Colonic mucosa (tissue), 4 donors: Measurements from ENCODE around the gene TMEM175. TPM values are rescaled to one million over a fixed set of nuclear protein-coding genes. Genes with fewer than 3 reads are reported as not detected.
A peak's percentile ranks its signal among the peaks of the same experiment; 100 is the strongest.

ENCODE experiments used
- DNase-seq: peaks from one replicate; pipeline ENCODE4 v3.0.0-alpha.2; 2020
- H3K27ac ChIP-seq: fragments of 200-600 bp; one replicate; pipeline ENCODE4 v1.8.0; 2021
- H3K27me3 ChIP-seq: fragments of 200-600 bp; one replicate; pipeline ENCODE4 v1.8.0; 2021
- H3K36me3 ChIP-seq: fragments of 200-600 bp; one replicate; pipeline ENCODE4 v1.8.0; 2021
- H3K4me1 ChIP-seq: fragments of 200-600 bp; one replicate; pipeline ENCODE4 v1.8.0; 2021; ENCODE audit warnings: mild to moderate bottlenecking
- H3K4me3 ChIP-seq: fragments of 200-600 bp; one replicate; pipeline ENCODE4 v1.8.0; 2021
- H3K9ac ChIP-seq, 2 donors: one replicate each; pipeline ENCODE4 v1.7.0; 2013; ENCODE audit warnings: control low read depth in 2 of 2, low read depth in 2 of 2, low read length in 2 of 2
- H3K9me3 ChIP-seq: fragments of 200-600 bp; one replicate; pipeline ENCODE4 v1.8.0; 2021
- CTCF ChIP-seq: fragments of 200-600 bp; IDR thresholded peaks from one replicate; pipeline ENCODE4 v1.8.0; 2022; ENCODE audit warnings: antibody characterized with exemption, mild to moderate bottlenecking
- intact Hi-C: fragments of 100-400 bp; cut with DNase I; formaldehyde crosslinking; loops from one replicate; pipeline ENCODE4 v1.14.1; 2022
- total RNA-seq, 2 donors: library from RNA; stranded (reverse); fragmentation: NEBNext Ultra II Directional in 1 of 2; extraction: Animal tissue kit (Norgen Biotek cat#: 25700) in 1 of 2; gene quantifications; one replicate each; pipeline ENCODE4 v1.2.1, GENCODE V29; 2021
- donor health status: healthy.
- donor health status: DM: no; HTN: no; CAD: no.
- donor health status: DM: no; HTN: no; CAD: no.

The TMEM175 gene
- total RNA-seq, 2 donors from 2014 or later: 17.7 to 30.2 TPM

GRCh38 chr4:990746-991367 is 58.6 kb downstream of the TMEM175 start:
- Histone ChIP-seq H3K27ac (no peak overlapping the region), H3K9me3 (no peaks in the 10 kb centered on the region), H3K27me3 (no peaks in the 10 kb centered on the region), H3K36me3 (no peaks in the 10 kb centered on the region), H3K4me3 (no peak overlapping the region), H3K4me1 (peaks cover 8% of the 10 kb centered on the region), H3K9ac (no peak overlapping the region)
- intact Hi-C loops: no loop called here
- DNase-seq: no peak
- no peak for TF ChIP-seq CTCF

- DNase-seq: no peak
- Histone ChIP-seq H3K36me3 (no peaks in the 10 kb centered on the region), H3K4me1 (peaks cover 11% of the 10 kb centered on the region), H3K27me3 (peaks cover 2% of the 10 kb centered on the region), H3K9me3 (no peaks in the 10 kb centered on the region), H3K9ac (peak overlapping the region; percentile 66 to 78), H3K4me3 (no peak overlapping the region), H3K27ac (peak overlapping the region; percentile 91)
- TF ChIP-seq CTCF: no peak
- intact Hi-C loops: no loop called here
Observed at GRCh38 chr4:991451-992296, 59.4 kb downstream of the TMEM175 start.

- TF ChIP-seq CTCF: no peak
- no peaks in the 10 kb centered on the region for H3K9me3 ChIP-seq
- peak; percentile 93 for DNase-seq
- H3K4me3 ChIP-seq: peak overlapping the region; percentile 4
- H3K27ac ChIP-seq: peak overlapping the region; percentile 91
- intact Hi-C loops: no loop called here
- peak overlapping the region; percentile 66 to 78 for H3K9ac ChIP-seq
- H3K36me3 ChIP-seq: no peaks in the 10 kb centered on the region
- H3K27me3 ChIP-seq: peaks cover 10% of the 10 kb centered on the region
- H3K4me1 ChIP-seq: peaks cover 9% of the 10 kb centered on the region
Observed at GRCh38 chr4:992297-993110, 60.2 kb downstream of the TMEM175 start.

- peak; percentile 68 for DNase-seq
- Histone ChIP-seq H3K27ac (peak within 1 kb of the TSS; percentile 91), H3K4me3 (peak within 1 kb of the TSS; percentile 4), H3K9me3 (no peaks in the 10 kb centered on the region), H3K36me3 (no peaks in the 10 kb centered on the region), H3K4me1 (peaks cover 8% of the 10 kb centered on the region), H3K27me3 (peaks cover 19% of the 10 kb centered on the region), H3K9ac (peak within 1 kb of the TSS; percentile 66 to 78)
- intact Hi-C loops: no loop called here
- TF ChIP-seq CTCF: no peak
Observed at GRCh38 chr4:993111-994029, 61.1 kb downstream of the TMEM175 start, which contains the start of gene SLC26A1. Gene SLC26A1 (minus strand): TSS chr4:993404. CDS start chr4:991703, 1,701 bp downstream.
